Activated naive CD4-positive, alpha-beta T cell treated with anti-CD3 and anti-CD28 coated beads, Interleukin-2, amount 50 U/mL, for 16 hours (primary cell): ENCODE data around the gene ZNF831.

Experiments used
- DNase-seq: peaks from one replicate; pipeline ENCODE4 v3.0.0-alpha.2; 2020

Gene ZNF831

DNA sequence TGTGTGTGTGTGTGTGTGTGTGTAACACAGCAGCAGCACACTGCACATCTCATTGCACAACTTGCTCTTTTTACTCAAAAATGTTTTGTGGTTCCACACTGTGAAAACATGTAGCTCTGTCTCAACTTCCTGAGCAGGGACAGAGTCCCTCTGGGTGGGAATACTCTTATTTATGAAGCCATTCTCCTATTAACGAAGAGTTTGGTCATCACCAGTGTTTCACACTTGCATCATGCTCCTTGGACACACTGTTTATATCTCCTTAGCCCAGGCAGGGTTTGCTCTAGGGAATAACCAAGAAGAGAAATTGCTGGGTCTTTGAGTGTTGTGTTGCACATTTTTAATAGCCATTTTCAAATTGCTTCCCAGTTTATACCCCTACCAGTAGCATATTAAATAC is 53.6 kb downstream of the ZNF831 start:
- no peak for DNase-seq

DNA sequence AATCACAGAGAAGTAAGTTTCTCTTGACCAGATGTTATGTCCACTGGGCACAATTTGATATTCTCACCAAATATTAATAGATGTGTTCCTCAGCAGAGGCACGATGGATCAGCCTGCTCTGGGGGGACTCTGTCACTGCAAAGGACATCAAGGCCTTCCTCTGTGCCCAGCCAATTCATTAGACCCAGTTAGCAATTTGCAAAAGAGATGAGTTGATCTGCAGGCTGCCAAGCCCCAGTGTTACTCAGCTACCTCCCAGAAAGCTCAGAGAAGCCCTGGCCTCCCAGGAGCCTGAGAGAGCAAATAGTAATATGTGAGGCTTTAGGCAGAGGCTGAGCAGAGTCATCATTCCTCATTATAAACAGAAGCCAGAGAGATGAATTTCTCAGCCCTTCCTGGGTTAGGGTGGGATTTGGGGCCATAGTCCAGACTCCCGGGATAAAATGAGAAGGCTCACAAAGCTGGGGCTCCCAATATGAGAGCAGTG is 54.2 kb downstream of the ZNF831 start:
- DNase-seq, result no peak

DNA sequence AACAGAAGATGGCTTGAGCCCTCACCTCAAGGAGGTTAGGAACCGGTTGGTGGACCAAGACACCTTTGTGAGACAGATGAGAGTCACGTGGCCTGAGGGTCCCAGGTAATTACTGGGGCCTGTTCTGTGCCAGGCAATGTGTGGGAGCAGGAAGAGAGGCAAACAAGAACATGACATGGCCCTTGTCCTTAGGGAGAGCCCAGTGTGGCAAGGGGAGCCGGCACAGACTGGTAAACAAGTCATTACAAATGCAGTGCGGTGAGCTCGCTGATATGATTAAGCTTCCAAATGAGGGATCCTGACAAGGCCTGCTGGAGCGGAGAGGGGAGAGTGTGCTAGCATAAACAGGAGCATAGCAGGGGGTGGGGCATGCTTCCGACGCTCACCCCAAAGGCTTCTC is 55.6 kb downstream of the ZNF831 start:
- DNase-seq, result no peak

DNA sequence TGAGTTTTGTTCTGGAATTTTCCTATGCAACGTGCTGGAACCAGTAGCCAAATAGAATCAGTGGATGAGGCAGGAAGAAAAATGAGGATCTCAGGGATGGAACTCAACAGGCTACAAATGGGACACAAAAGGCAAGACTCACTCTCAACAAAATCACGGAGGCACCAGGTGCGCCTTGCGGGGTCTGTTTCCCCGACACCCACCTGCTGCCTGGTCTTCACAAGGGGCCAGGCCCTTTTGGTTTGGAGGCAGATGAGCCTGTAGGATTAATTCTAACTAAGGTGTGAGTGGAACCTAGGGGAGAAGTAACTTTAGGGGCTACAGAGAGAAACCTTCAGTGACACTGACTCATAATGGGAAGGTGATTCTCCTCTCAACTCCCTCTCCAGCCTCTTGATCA is 56.5 kb downstream of the ZNF831 start:
- no peak for DNase-seq

DNA sequence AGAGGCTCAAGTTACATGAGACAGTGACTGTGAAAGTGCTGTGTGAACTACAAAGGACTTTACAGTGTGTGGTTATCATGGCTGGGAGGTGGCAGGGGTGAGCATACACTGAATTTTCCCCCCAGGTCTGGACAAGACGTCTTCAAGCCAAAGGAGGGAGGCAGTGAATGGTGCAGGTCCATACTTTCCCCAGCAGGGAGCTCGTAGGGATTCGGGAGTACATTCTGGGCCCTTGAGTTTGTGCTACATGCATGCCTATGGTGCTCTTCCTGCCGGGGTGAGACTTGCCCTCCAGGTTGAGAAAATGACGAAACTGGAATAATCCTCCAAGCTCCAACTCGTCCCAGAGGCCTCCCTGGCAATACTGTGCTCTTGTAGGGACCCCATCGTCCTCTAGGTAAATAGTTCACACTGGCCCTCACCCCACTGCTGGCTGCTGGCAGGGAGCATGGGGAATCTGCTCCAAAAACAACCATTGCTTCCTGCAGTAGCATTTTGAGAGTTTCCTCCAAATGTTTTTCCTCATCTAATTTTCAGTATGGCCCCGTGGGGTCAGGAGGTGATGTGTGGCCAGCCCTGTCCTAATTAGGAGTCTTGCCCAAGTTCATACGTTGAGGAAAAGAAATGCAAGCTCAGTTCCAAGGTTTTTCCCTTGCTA is 57.6 kb downstream of the ZNF831 start:
- no peak for DNase-seq

DNA sequence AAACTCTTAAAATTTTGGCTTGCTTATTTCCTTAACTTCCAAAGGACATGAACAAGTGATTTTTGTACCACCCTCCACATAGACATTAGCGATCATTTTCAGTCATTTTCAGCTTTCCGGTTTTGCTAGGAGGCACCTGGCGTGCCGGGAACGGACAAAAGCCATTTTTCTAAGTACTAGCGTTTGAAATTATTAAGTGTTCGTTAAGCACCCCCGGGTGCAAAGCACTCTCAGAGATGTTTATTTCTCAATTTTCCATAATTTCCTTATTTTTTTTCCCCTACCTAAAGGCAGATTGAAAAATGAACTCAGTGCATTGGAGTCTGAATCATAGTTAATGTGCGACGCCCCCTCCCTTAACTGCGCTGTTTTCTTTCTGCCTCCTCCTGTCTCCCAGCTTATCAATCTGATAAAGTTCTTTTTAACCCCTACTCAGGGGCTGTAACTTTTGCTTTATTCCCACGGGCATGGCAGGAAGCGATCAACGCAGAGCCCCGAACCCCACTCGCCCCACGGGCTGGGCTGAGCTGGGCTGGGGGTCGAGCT is 58.2 kb downstream of the ZNF831 start:
- DNase-seq, result no peak

DNA sequence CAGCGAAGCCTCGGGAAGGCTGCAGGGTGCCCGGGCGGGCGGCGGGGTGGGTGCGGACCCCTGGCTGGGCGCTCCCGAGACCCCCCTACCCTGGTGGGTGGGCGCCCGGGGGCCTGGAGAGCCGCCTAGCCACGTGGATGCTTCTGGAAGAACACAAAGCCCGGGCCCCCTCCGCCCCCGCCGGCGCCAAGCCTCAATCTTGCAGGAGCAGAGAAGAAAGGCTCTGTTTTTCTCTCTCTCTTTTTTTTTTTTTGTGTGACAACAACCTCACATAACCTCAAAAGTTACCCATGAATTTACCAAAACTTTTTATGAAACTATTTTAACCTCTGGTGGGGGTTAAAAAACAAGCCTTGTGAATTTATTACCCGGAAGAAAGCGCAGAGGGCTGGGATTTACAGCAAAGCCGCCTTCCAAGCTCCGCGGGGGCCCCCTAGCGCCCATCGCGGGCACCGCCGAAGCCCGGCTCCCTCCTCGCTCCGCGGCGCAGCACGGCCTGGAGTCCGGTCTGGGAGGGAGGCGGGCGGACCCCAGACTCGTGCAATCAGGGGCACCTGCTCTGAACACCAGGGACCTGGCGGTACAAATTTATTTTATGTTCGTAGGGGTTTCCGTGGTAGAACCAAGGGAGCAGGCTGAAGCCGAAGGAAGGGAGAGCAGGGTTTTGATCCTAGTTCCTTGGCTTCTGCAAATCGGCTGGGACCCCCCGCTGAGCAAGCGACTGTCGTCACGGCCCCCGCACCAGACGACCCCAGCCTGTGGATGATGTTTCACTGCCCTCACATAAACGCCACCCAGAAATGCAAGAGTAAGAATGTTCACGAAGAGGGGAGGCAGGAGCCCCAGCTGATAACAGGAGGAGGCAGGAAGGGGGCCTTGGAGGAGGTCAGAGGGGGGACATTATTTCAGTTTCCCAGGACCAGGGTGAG is 58.9 kb downstream of the ZNF831 start:
- peak; percentile 87 for DNase-seq

DNA sequence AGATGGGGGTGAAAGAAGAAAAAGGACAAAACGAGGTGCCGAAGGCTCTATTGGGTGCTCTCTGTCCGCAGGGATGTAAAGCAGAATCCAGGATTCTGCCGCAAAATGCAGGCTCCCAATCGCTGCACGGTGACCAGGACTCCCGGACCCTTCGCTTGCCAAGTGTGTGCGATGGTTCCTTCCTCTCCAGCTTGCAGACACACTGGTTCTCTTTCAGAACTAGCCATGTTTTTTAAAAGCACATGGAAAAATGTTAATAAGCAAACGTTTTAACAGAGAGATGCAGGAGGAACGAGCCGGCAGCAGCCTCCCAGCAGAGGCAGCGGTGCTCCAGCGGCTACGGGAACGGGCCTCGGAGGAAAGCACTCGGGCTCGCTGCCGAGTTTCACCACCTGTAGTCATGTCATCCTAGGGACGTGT is 59.6 kb downstream of the ZNF831 start:
- no peak for DNase-seq

DNA sequence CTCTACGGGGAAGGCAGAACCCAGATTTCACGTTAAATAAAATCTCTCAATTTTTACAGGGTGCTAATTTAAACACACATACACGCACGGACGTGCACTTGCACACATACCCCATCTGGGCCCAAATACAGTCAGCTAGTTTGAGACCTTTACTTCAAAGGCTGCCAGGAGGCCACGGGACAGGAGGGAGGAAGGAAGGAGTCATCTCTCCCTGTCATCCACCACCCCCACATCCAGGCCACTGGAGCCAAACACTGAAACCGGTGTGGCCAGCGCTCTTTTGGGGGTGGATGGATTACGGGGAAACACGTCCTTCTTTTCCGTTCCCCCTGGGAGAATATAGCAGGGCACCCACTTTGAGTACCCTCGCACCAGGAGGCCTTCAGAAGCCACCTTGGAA is 60.1 kb downstream of the ZNF831 start:
- DNase-seq, result no peak

DNA sequence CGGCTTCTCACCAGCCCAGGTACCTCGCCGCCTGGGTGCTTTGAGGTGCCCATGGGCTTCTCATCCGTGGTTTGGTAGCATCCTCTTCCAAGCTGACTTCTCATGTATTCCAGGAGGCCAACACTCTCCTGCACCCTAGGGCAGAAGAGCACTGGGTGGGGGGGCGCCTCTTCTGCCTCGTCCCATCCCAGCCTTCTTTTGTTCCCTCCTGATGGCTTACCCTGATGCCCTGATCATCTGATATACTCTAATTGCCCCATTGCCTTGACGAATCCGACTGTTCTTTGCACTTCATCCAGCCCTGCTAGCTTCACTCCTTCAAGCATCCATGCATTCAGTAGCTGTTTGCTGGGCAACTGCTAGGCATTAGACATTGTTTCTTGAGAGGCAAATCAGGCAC is 60.6 kb downstream of the ZNF831 start:
- DNase-seq, result no peak

DNA sequence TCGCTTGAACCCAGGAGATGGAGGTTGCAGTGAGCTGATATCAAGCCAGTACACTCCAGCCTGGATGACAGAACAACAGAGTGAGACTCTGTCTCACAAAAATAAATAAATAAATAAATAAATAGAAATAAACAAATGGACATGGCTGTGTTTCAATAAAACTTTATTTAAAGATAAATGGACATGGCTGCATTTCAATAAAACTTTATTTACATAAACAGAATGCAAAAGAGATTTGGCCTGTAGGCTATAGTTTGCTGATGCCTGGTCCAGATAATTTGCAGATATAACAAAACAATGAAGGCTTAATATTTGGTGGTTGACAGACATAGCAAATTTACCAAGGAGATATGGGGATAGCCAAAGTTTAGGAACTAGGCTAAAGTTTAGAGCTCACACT is 66.8 kb downstream of the ZNF831 start:
- DNase-seq, result no peak

DNA sequence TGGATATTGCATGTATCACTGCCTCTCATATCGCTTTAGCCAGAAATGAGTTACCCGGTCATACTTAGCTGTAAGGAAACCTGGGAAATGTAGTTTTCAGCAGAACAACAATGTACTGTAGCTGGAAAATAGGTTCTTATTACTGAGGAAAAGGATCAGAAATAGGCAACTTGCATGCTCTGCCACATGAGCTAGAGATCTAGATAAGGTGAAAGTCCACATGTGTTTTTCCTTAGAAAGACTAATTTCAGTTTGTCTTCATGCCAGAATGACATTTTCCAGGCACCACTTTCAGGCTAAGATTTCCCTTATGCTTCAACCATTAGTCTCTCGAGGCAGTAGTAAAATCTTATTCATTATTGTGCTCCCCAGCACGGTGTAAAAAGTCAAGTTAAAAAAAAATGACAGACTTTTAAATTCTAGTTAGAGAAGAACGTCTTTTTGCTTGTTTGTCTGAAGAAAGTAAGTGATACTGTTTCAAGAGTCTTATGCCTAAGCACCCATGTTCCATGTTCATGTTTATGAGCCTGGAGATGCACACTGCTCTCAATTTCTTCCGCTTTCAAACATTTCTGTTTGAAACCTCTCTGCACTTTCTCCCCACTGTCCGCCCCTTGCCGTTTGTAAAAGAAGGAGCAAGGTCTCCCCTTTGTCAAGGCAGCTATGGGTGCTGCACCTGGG is 67.6 kb downstream of the ZNF831 start:
- DNase-seq, result no peak

DNA sequence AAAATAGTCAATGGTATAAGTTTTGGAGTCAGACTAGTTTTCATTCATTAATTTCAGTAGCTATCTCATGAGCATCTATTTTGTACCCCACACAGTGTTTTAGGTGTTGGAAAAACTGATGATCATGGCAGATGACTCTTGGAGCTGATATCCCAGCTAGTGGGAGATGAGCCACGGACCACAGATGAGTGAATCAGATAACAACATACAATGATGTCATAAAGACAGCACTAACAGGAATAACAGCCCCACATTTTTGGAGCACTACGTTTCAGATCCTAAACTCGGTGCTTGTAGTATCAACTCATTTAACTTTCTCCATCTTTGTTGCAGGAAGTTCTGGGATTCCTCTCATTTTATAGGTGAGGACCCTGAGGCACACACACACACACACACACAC is 69.0 kb downstream of the ZNF831 start:
- DNase-seq, result no peak

DNA sequence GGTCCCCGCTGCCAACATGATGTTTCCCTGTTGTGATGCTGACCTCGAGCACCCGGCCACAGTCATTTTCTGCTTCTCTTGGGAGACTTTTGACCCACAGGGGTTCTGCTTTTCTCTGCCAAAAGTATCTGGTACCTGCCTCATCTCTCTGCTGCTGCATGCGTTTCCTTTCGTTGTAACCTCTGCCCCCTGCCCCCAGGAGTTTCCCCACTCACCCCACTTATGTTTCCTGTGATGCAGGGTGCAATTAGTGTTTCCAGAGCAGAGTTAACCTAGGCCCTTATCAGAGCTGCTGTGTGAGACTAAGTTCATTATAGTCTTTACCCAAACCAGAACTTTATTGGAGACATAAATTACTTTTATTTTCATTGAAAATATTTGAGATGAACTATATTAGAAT is 71.6 kb downstream of the ZNF831 start:
- no peak for DNase-seq

DNA sequence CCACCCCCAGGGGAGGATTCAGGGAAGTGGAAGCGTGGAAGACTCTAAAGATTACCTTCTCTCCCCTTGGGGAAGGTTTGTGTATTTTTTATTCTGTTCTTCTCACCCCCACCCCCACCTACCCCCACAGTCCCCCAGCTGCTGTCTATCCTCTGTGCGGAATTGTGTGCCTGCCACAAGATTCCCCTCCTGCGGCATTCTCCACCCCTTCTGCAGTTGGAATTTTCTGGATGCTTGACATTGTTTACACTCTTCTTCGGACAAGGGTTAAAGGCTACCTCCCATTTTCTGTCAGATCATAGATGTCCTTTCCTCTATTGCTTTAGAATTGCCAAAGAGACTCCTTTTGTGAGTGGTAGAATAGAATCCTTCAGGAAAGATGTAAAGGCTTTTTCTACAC is 76.4 kb downstream of the ZNF831 start:
- DNase-seq, result no peak

DNA sequence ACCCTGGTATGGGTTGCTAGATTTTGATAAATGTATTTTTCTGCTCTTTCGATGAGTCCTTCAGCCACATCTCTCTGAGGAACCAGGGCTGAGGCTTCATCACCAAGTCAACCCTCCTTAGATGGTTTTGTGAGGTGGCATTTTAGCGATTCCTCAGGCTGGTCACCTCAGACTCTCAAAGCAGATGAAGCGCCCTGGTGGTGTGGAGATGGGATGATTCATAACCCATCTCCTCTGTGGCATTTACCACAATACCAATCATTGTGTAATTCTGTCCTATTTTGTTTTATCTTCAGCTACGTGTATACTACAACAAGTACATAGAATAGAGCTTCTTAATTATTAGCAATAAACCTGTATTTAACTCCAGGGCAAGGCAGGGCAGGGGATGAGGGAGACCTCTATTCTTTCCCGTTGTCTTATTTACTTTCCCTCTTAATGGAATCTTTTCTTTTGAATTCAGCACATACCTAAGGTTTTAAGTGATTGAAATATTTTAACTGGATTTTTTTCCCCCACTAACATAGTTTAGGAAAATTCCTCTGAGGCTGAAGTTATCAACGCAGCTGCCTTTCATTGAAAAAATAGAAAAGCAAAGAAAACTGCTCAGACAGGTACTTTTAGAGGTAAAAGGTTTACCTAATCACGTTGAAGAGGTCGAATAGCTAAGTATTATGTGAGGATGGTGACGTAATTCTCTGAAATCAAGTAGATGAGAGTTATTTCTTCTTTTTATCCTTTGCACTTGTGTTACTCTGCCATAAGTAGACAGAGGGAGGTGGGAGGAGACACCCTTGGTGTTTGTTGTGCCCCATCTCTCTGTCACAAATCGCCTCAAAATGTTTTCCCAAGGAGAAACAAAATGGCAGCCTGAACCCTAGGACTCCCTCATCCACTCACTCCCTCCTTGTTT is 79.3 kb downstream of the ZNF831 start:
- no peak for DNase-seq

DNA sequence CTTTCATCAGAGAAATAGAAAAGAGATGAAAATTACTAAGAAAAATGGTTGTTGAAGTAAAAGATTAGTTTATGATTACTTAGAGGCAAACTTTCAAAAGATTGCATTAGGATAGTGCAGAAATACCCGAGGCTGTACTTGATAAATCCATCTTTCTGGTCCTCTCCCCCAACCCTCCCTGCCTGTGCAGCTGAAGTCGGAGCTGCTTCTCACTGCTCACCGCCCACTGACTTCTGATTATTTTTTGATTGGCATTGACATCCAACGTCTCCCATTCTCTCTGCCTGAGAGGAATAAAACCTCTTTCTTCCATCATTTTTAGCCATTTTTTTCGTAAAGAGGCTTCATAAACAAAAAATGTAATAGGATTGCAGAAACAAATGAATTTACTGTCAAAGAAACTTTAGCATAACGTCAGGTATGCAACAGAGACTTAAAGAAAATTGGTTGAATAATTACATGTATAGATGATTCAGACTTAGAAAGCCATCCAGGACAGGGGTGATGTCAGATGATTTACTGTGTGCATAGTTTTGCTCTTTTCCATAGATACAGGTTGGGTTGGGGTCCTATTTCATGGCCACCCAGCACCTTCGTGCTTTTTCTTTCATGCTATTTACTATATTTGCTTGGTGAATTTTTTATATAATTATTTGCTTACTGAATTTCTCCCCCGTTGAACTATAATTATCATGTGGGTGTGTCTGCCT is 83.2 kb downstream of the ZNF831 start:
- DNase-seq, result no peak

DNA sequence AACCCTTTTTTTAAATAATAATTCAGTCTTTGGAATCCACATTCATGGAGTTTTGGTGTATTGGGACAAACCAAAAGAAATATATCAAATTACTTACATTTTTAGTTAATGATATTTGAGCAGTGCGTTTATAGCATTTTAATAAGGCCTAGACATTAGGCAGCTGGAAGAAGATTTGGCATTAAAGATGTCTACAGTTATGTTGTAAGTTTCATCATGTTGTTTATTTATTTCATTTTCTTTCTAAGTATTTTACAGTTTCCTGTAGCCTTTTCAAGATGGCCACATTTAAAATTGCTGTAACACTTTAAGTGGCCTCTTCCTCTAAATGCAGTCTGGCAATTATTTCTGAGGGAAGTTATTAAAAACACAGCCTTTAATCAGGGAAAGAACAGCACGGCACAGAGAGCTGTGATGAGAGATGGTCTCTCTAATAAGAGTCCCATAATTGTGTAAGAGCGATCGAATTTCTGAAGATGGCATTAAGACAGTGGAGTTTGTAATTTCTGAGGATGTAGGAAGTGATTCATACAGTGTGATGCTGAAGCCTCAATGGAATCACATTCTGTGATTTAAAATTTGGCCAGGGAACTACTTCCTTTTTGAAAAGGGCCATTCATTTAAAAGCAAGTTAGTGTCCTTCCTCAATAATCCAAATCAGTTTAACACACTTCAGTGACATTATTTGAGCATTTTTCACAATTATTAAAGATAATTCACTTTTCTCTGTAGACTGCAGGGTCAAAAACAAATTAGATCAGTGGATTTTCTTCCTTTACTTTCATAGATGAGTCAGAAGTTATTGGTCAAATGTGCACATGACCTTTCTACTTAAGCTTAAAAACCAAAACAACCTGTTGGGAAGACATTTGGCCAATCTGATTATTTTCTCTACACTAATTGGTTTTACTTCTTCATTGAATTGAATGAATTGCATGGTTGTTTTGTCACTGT is 84.4 kb downstream of the ZNF831 start:
- DNase-seq, result no peak

DNA sequence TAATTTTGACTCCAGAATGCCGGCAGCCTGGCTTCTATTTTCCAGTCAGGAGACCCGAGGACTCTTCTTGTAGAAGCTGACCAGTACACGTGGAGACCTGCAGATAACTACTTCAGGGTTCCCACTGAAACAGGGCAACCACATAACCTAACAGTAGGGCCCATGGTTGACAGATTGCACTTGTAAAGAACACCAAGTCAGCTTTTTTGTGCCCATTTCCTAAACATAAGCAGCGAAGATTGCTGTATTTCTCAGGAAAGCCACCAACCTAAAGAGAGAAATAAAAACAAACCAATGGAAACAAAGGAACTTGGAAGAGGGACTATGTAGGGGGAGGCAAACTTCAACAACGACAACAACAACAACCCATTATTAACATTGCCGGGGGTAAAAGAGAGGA is 86.7 kb downstream of the ZNF831 start:
- DNase-seq, result no peak

DNA sequence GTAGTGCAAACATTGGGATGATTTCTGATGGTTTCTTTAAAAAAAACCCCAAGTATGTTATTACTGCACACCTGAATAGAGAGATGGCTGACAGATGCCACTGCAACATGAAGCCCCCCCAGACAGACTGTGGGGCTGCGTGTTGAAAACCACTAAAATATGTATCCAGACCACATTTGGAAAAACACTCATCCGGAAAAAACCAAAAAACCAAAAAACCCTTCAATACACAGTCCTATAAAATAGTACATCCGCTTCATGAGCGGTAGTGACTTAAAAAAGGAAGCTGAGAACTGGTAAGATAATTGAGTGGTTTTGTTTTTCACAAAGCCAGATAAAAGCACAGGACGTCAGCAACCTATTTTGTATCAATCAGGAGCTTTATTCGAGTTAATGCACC is 89.7 kb downstream of the ZNF831 start:
- no peak for DNase-seq
